DOHH2 (cell line): ENCODE measurements around the gene TNNT2.

Source experiments
- H3F3A ChIP-seq: fragments of 200-600 bp; sonication (generic), shearing (Covaris generic); 2 replicates; pipeline ENCODE4 v1.6.0; 2016; ENCODE audit warnings: antibody characterized with exemption, mild to moderate bottlenecking; ENCODE audit not compliant: control insufficient read depth, insufficient read depth
- H3K27ac ChIP-seq: fragments of 200-600 bp; sonication (generic); 2 replicates; pipeline ENCODE4 v1.5.1; 2014; ENCODE audit warnings: low read depth, mild to moderate bottlenecking, low read length, moderate library complexity
- H3K27me3 ChIP-seq: fragments of 200-600 bp; sonication (generic); 2 replicates; pipeline ENCODE4 v1.6.1; 2014; ENCODE audit warnings: mild to moderate bottlenecking, low read length, mixed read lengths; ENCODE audit not compliant: control insufficient read depth
- H3K36me3 ChIP-seq: fragments of 200-600 bp; sonication (generic); 2 replicates; pipeline ENCODE4 v1.6.1; 2014; ENCODE audit warnings: mild to moderate bottlenecking, low read length, moderate library complexity, mixed read lengths; ENCODE audit not compliant: control insufficient read depth
- H3K4me1 ChIP-seq: fragments of 200-600 bp; sonication (generic); 2 replicates; pipeline ENCODE4 v1.6.1; 2014; ENCODE audit warnings: mild to moderate bottlenecking, low read length, mixed read lengths; ENCODE audit not compliant: control insufficient read depth
- H3K4me2 ChIP-seq: fragments of 200-600 bp; sonication (generic); 2 replicates; pipeline ENCODE4 v1.6.0; 2014; ENCODE audit warnings: mild to moderate bottlenecking, low read length, moderate library complexity
- H3K4me3 ChIP-seq: fragments of 200-600 bp; sonication (generic); 2 replicates; pipeline ENCODE4 v1.5.1; 2014; ENCODE audit warnings: mild to moderate bottlenecking, low read length, mixed read lengths
- H3K79me2 ChIP-seq: fragments of 200-600 bp; sonication (generic); 2 replicates; pipeline ENCODE4 v1.6.1; 2014; ENCODE audit warnings: mild to moderate bottlenecking, low read length, mixed read lengths; ENCODE audit not compliant: control insufficient read depth
- H3K9me2 ChIP-seq: fragments of 200-600 bp; sonication (generic); replicated peaks from 2 replicates; pipeline ENCODE4 v1.6.1; 2014; ENCODE audit warnings: mild to moderate bottlenecking, low read length, mixed read lengths; ENCODE audit not compliant: control insufficient read depth
- H3K9me3 ChIP-seq: fragments of 200-600 bp; sonication (generic); 2 replicates; pipeline ENCODE4 v1.6.1; 2014; ENCODE audit warnings: antibody characterized with exemption, low read length, mixed read lengths; ENCODE audit not compliant: control insufficient read depth, insufficient read depth
- H4K20me1 ChIP-seq: fragments of 200-600 bp; sonication (generic); 2 replicates; pipeline ENCODE4 v1.6.0; 2014; ENCODE audit warnings: low read depth, mild to moderate bottlenecking, antibody characterized with exemption, low read length, moderate library complexity; ENCODE audit not compliant: control insufficient read depth, insufficient read depth
- EZH2phosphoT487 ChIP-seq: fragments of 200-600 bp; sonication (generic); IDR thresholded peaks from 2 replicates; pipeline ENCODE4 v1.6.1; 2017; ENCODE audit warnings: borderline replicate concordance, mild to moderate bottlenecking, antibody characterized with exemption, low read length, moderate library complexity, mixed read lengths
- TF ChIP-seq, protein P1 (sequence below): fragments of 200-600 bp; sonication (generic); IDR thresholded peaks from one replicate; pipeline ENCODE4 v1.5.1; 2014; ENCODE audit warnings: antibody characterized with exemption, mild to moderate bottlenecking, low read depth, low read length; ENCODE audit not compliant: poor library complexity, severe bottlenecking

The TNNT2 gene

DNA sequence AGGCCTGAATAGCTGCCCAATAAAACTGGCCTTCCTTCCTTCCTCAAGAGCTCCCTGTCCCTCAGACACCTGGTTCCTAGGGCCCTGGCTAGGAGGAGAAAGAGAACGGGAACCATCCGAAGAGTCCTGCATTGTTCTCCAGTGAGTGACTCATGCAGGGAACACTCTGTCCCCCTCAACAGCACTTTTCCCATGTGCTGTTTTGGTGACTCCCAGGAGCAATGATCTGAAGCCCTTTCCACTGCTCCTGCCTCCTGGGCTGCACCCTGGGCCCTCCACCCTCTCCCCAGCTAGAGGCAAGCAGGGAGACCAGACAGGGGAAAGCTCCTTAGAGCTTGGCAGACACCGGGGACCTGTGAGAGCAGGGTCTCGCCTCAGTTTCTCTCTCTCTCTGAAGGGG, 18.9 kb downstream of the TNNT2 start:
- Histone ChIP-seq H3K79me2 (no peaks in the 10 kb centered on the region), H3K4me3 (no peak overlapping the region), H3K27ac (no peak overlapping the region), H3K4me2 (no peak overlapping the region), H4K20me1 (no peaks in the 10 kb centered on the region), H3K9me3 (no peaks in the 10 kb centered on the region), H3K4me1 (no peaks in the 10 kb centered on the region), H3K36me3 (no peaks in the 10 kb centered on the region), H3K9me2 (no peaks in the 10 kb centered on the region), H3K27me3 (no peaks in the 10 kb centered on the region), H3F3A (no peaks in the 10 kb centered on the region)
- no peak for TF ChIP-seq EZH2phosphoT487
- TF ChIP-seq, protein P1, sequence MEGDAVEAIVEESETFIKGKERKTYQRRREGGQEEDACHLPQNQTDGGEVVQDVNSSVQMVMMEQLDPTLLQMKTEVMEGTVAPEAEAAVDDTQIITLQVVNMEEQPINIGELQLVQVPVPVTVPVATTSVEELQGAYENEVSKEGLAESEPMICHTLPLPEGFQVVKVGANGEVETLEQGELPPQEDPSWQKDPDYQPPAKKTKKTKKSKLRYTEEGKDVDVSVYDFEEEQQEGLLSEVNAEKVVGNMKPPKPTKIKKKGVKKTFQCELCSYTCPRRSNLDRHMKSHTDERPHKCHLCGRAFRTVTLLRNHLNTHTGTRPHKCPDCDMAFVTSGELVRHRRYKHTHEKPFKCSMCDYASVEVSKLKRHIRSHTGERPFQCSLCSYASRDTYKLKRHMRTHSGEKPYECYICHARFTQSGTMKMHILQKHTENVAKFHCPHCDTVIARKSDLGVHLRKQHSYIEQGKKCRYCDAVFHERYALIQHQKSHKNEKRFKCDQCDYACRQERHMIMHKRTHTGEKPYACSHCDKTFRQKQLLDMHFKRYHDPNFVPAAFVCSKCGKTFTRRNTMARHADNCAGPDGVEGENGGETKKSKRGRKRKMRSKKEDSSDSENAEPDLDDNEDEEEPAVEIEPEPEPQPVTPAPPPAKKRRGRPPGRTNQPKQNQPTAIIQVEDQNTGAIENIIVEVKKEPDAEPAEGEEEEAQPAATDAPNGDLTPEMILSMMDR: no peak

DNA sequence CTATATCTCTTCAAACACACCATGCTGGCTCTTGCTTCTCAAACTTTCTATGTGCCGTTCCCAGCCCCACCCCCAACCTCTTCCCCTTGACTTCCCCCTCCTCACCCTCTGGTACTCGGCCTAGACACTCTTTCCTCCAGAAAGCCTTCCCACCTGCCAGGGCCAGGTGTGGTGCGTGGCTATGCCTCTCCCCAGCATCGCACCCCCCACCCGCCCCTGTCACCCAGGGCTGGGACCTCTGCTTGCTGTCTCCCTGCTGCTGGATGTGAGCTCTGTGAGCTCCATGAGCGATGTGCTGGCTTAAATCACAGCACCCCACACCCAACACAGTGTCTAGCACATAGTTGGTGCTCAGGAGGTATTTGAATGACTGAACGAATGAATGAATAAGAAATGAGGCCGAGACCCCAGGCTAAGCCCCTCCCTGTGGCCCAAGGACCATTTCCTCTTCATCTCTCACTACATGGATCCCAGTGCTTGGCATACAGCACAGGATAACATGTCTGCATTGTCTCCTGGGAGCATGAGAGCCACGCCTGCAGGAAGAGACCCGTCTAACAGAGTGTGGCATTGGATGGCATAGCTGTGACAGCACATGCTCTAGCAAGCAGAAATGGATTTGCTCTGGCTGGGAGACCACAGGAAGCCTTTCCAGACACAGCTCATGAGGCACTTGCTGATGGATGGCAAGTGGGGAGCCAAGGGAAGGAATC, 19.7 kb downstream of the TNNT2 start:
- H3K4me1 ChIP-seq: no peaks in the 10 kb centered on the region
- H4K20me1 ChIP-seq: no peaks in the 10 kb centered on the region
- no peaks in the 10 kb centered on the region for H3F3A ChIP-seq
- H3K9me2 ChIP-seq: no peaks in the 10 kb centered on the region
- no peak overlapping the region for H3K4me3 ChIP-seq
- no peaks in the 10 kb centered on the region for H3K79me2 ChIP-seq
- TF ChIP-seq, protein P1: no peak
- TF ChIP-seq EZH2phosphoT487: no peak
- H3K9me3 ChIP-seq: no peaks in the 10 kb centered on the region
- H3K27ac ChIP-seq: no peak overlapping the region
- no peak overlapping the region for H3K4me2 ChIP-seq
- no peaks in the 10 kb centered on the region for H3K27me3 ChIP-seq
- no peaks in the 10 kb centered on the region for H3K36me3 ChIP-seq

DNA sequence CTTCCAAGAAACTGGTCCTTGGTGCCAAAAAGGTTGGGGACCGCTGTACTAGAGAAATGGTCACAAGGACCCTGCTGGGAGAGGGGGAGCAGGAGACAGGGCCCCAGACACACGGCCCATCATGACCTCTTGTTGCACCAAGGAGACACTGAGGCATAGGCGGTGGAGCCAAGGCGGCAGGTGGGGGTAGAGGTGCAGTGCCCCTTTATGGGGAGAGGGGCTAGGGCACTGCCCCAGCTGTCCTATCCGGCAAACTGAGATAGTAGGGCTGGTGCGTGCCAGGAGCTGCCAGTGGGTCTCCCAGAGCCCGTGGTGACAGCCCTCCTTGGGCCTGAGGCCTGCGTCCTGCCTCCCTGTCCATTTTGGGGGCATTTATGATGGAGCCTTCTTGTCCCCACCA, 20.3 kb downstream of the TNNT2 start:
- no peak overlapping the region for H3K27ac ChIP-seq
- TF ChIP-seq, protein P1: no peak
- TF ChIP-seq EZH2phosphoT487: no peak
- H3K9me2 ChIP-seq: no peaks in the 10 kb centered on the region

More for the DNA sequence above, 20.3 kb downstream of the TNNT2 start:
- Histone ChIP-seq H3K4me2 (no peak overlapping the region), H3K4me1 (no peaks in the 10 kb centered on the region), H3K9me3 (no peaks in the 10 kb centered on the region), H3K27me3 (no peaks in the 10 kb centered on the region), H4K20me1 (no peaks in the 10 kb centered on the region), H3K36me3 (no peaks in the 10 kb centered on the region), H3F3A (no peaks in the 10 kb centered on the region), H3K4me3 (no peak overlapping the region), H3K79me2 (no peaks in the 10 kb centered on the region)
